HFF-Myc (cell line): ENCODE results near the gene DZIP1.

Source experiments
- DNase-seq: peaks from one replicate; pipeline ENCODE4 v3.0.0-alpha.2; 2011; ENCODE audit warnings: low read depth; ENCODE audit errors: extremely low read depth
- H3K4me3 ChIP-seq: replicated peaks from 2 replicates; pipeline ENCODE4 v1.5.1; 2011; ENCODE audit warnings: low read depth, mild to moderate bottlenecking, control low read depth, low read length
- TF ChIP-seq, protein P1 (sequence below): IDR thresholded peaks from 2 replicates; pipeline ENCODE4 v1.5.1; 2012; ENCODE audit warnings: mild to moderate bottlenecking, low read depth, low read length, control low read depth; ENCODE audit errors: missing control alignments

The DZIP1 gene

DNA sequence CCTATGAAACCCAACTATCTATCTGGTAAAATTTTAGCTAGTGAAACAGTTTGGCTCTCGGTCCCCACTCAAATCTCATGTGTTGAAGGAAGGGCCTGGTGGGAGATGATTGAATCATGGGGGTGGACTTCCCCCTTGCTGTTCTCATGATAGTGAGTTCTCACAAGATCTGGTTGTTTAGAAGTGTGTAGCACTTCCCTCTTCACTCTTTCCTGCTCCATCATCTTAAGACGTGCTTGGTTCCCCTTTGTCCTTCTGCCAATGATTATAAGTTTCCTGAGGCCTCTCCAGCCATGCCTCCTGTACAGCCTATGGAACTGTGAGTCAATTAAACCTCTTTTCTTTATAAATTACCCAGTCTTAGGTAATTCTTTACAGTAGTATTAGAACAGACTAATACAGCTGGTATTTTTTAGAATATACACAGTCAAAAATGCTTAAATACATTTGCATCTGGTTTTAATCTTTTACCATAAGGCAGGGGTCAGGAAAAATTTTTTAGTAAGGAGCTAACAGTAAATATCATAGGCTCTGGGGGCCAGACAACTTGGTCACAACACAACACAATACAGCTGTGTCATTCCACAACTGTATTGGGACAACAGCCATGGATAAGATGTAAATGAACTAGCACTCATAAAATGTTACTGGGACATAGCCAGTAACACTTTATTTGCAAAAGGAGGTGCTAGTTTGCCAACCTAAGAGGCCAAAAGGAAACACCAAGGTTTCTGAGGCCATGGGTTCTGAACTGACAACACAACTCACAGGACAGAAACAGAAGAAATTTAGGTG, 24.3 kb downstream of the DZIP1 start:
- H3K4me3 ChIP-seq: no peak overlapping the region
- no peak for DNase-seq
- TF ChIP-seq, protein P1, sequence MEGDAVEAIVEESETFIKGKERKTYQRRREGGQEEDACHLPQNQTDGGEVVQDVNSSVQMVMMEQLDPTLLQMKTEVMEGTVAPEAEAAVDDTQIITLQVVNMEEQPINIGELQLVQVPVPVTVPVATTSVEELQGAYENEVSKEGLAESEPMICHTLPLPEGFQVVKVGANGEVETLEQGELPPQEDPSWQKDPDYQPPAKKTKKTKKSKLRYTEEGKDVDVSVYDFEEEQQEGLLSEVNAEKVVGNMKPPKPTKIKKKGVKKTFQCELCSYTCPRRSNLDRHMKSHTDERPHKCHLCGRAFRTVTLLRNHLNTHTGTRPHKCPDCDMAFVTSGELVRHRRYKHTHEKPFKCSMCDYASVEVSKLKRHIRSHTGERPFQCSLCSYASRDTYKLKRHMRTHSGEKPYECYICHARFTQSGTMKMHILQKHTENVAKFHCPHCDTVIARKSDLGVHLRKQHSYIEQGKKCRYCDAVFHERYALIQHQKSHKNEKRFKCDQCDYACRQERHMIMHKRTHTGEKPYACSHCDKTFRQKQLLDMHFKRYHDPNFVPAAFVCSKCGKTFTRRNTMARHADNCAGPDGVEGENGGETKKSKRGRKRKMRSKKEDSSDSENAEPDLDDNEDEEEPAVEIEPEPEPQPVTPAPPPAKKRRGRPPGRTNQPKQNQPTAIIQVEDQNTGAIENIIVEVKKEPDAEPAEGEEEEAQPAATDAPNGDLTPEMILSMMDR: no peak

DNA sequence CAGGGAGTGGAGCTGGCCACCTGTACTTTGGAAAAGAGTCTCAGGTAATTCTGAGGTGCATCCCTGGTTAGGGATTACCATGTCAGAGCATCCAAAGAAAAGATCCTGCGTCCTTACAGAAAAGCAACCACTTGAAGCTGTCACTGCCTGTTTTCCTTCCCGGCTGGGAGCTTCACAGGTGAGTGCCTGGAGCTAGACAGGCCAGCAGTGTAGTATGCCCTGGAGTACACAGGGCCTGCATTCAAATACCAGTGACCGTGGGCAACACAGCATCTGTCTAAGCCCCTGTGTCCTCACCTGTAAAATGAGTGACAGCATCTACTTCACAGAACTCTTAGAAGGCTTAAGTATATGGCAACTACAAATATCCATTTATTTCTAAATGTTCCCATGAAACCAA, 29.0 kb downstream of the DZIP1 start:
- no peak for DNase-seq
- TF ChIP-seq, protein P1: no peak

DNA sequence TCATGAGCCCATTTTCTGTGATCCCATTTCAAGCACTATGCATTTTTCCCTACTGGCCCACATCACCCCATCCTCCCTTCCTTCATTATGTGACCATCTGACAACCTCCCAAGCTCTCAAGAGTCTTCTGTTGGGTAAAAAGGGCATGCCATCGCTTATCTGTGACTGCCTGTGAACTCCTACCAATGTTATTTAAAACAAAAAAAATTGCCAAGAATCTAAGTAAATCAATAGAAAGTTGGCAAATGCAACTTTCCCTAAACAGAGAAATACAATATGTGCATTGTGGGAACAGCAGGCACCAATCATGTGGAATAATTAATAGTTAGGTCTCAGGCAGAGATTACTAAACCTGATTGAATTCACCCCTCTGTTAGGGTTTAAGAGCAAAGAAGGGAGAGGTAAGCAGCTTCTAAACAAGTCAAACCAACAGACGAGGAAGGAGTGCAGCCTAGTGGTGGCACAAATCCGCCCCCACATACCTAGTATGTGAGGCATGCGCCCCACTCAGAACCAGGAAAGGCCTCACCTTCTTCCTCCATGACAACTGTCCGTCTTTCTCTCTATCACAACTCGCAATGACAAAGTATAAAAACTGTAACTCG, 29.8 kb downstream of the DZIP1 start:
- H3K4me3 ChIP-seq: no peak overlapping the region
- TF ChIP-seq, protein P1: no peak
- no peak for DNase-seq

More for the DNA sequence above, 29.0 kb downstream of the DZIP1 start:
- no peak overlapping the region for H3K4me3 ChIP-seq

DNA sequence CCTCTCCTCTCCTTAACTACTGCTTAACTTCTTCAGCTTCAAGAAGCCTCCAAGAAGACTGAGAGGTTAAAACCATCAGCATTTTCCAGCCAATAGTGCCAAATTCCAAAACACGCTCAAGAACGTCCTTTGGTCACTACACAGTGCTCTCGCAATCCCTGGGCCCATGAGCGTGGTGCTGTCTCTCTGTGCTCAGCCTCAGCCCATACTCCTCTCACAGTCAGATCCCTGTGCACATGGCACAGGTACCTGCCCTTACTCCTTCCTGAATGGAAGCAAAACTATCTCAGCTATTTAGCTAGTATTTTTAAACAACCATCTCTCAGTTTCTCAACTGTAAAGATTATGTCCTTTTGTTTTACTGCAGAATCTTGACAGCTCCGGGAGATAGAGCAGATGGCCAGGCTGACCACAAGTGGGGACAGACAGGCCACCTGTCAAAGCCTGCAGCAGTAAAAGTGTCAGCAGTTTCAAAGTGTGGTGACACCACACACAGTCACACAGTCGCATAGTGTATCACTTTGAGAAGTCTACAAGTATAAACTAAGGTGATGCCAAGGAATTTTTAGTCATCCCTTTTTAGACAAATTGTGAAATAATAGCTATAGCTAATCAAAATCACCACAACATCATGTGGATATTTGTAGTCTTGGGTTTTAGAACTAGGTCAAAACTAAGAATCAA, 35.7 kb downstream of the DZIP1 start:
- DNase-seq: no peak
- no peak overlapping the region for H3K4me3 ChIP-seq
- TF ChIP-seq, protein P1: no peak

DNA sequence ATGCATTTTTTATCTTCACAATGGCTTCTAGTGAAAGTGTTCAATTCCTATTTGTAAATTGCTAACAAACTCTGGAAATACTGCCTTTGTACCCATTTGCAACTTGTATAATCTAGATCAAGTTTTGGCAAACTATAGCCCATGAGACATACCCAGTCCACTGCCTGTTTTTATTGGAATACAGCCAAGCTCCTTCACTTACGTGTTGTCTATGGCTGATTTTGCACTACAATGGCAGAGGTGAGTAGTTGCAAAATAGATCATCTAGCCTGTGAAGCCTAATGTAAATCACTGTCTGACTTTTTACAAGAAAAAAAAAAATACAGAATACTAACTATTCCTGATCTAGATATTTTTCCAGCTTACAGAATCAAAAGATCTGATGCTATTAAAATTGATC, 37.1 kb downstream of the DZIP1 start:
- no peak for DNase-seq
- TF ChIP-seq, protein P1: no peak

DNA sequence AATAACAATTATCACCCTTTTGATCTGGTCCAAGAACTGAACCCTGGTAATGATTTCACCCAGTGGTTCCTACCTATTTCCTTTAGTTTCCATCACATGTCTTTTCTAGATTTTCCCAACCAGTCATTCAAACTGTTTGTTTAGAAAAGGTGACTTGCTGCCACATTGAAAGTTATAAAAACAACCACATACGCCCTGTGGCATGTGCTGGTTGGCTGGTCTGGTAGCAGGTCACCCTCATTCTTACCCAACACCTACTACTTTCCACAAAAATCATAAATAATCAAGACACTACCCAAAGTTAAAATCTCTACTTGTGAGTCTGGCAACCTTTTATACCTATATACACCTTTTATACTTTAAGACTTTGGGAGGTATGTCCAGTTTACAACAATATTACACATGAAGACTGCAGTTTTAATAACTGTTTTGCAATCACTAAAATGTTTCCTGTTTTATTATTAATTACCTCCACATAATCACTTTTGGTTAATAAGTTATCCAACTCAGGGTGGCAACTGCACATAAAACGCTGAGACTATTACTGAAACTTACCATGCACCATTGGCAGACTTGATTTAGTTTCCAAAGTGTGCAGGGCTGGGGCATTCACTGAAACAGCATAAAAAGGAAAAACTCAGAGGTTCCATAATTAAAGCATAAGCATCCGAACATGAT, 38.9 kb downstream of the DZIP1 start:
- DNase-seq: no peak
- H3K4me3 ChIP-seq: no peak overlapping the region
- TF ChIP-seq, protein P1: no peak

More for the DNA sequence above, 37.1 kb downstream of the DZIP1 start:
- no peak overlapping the region for H3K4me3 ChIP-seq
